Left kidney (tissue), 2 donors: ENCODE results near the gene FBXW8. TPM values are rescaled to one million over a fixed set of nuclear protein-coding genes. Genes with fewer than 3 reads are reported as not detected.

Source experiments
- DNase-seq: peaks from one replicate; pipeline ENCODE4 v3.0.0-alpha.2; 2013
- polyA plus RNA-seq: library from polyadenylated mRNA; unstranded; fragments of 120-200 nt; gene quantifications from one replicate; pipeline ENCODE4 v1.2.1, GENCODE V29; 2013; ENCODE audit not compliant: insufficient read length

FBXW8 gene
- polyA plus RNA-seq, 1 donor, result 23.8 TPM

DNA sequence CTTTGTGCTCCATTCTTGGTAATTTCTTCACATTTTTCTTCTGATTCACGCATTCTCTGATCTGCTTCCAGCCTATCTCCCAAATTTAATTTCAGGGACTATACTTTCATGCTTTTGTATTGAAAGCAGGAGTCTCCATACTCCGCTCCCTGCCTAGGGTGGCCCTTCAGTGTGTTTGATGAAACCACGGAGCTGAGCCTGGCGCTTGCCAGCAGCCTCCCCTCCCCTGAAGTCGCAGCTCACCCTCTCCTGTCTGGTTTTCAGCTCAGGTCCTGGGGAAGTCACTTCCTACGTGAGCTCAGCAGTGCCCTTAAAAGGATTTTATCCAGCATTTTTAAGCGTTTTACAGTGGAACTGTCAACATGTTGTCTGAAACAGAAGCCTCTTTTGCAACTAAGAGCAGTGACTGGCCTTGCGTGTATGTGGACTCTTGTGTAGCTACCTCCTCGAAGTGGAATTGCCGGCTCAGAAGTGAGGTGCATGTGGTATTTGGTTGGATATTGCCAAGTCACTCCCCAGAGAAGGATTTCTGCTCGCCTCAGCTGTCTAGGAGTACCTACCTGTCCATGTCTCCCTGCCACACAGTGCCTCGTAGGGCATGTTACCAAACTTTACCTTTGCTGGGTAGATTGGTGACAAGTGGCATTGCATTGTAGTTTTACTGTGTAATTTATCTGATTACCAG lies 109.9 kb downstream of the FBXW8 start:
- DNase-seq, result no peak

DNA sequence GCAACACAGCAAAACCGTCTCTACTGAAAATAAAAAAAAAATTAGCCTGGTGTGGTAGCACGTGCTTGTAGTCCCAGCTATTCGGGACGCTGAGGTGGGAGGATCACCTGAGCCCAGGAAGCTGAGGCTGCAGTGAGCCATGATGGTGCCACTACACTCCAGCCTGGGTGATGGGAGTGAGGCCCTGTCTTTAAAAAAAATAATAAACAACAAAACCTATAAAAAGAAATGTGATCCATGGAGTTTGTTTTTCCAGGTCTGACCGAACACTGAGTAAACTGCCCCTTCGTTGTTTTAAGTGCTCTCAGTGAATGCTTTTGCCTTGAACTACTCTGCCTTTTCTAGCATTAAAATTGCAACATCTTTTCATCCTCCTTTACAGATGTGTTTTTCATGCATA lies 111.7 kb downstream of the FBXW8 start:
- no peak for DNase-seq

DNA sequence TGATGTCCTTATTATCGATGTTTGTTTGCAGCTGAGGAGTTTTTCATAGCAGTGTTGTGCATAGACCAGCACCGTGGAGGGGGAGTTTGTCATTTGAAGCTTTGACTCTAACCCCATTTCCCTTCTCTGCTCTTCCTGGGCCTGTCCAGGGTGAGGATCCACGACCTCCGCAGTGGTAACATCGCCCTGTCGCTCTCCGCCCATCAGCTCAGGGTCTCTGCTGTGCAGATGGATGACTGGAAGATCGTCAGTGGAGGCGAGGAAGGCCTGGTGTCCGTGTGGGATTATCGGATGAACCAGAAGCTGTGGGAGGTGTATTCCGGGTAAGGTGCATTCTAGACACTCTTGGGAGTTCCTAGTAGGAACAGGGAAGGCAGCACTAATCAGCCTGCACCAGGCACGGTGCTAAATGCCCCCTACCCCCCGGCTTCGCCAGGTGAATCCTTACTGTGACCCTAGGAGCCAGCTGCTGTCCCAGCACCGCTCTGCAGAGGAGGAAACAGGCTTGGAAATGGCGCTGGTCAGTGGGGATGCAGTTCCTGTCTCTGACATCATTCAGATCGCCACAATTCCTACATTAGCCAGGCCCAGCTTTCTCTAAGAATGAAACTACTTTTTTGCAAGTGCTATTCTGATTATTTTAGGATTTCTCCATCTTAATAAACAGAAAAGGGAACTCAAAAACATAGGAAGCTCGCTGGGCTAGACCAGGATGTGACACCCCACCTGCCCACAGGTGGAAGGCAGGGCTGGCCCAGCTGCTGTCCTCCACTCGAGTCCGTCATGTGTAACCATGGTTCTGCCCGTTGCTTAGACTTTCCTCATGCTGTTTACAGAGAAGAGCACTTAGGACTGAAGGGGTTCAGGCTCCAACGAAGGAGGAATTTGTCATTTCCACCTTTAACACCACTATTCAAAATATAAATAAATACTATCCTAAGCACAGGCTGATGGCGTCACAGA lies 113.5 kb downstream of the FBXW8 start:
- no peak for DNase-seq

DNA sequence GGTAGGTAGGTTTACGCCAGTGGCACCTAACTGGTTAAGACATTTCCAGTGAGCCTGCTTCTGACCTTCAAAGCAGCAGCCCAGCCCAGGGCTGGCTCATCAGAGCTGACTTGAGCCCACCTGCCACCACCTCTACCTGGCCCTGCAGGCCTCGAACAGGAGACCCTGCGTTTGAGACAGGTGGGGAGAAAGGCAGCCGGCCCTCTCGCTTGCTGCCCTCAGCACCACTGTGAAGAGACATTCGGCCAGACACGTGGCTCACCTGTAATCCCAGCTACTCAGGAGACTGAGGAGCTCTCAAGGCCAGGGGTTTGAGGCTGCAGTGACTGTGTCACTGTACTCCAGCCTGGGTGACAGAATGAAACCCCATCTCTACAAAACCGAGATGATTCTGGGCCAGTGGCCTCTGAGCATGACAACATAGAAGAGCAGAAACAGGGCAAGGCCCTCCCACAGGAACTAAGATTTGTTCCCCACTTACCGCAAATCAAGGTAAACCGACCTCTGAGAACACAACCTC lies 114.3 kb downstream of the FBXW8 start:
- DNase-seq, result no peak

DNA sequence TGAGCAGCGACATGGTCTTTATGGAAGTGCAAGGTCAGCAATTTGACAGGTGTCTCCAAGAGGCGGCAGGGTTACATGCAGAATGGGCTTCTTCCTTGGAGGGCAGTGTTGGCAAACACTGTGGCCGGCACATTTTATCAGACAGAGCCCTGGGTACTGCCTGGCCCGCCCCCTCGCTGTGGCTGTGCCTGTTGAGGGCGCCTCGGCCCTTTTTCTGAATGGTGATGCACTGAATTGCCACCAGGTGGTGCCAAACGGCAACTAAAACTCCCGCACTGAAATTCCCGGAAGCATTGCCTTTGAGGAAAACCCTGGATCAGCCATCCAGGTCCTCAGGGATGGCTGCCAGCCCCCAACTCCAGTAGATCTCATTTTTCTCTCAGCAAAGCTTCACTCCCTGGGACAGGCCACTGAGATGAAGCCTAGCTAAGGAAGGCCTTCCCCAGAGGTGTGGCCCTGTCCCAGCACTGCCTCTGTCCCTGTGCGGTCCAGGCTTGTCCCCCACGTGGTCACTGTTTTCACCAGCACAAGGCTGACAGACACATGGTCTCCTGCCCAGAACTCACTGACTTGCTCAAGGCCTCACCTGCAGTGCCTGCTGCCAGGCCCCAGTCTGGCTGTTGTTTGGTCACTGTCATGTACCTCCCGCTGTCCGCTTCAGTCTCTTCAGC lies 114.9 kb downstream of the FBXW8 start:
- DNase-seq, result peak; percentile 69

DNA sequence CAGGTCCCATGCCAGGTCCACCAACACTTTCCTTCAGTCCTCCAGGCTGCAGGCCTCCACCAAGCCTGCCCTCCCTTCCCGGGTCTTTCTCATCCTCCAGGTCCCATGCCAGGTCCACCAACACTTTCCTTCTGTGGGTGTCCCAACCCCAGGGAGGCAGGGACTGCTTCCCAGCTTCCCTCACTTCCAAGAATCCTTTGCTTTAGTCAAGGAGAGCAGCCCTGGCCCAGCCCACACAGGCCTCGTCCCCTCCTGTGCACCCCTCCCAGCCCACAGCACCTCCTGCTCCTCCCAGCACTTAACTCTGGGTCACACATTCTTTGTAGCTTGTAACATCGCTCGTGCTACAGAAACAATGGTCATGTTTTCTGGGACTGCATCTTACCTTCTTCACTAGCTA lies 115.6 kb downstream of the FBXW8 start:
- no peak for DNase-seq

DNA sequence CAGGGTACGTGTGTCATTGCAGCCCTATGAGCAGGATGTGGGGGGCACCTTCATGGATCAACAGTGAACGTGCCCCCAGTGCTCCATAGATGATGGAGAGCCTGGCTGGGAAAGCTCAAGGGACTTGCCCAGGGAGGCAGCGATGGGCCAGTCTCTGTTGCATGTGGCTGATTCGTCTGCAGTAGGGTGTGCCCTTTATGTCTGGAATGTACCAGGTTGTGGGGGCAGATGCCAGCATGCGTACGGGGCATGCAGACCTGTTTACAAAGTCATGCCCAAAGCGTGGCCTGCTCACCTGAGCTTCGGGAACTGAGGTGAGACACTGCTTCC lies 116.1 kb downstream of the FBXW8 start:
- no peak for DNase-seq

DNA sequence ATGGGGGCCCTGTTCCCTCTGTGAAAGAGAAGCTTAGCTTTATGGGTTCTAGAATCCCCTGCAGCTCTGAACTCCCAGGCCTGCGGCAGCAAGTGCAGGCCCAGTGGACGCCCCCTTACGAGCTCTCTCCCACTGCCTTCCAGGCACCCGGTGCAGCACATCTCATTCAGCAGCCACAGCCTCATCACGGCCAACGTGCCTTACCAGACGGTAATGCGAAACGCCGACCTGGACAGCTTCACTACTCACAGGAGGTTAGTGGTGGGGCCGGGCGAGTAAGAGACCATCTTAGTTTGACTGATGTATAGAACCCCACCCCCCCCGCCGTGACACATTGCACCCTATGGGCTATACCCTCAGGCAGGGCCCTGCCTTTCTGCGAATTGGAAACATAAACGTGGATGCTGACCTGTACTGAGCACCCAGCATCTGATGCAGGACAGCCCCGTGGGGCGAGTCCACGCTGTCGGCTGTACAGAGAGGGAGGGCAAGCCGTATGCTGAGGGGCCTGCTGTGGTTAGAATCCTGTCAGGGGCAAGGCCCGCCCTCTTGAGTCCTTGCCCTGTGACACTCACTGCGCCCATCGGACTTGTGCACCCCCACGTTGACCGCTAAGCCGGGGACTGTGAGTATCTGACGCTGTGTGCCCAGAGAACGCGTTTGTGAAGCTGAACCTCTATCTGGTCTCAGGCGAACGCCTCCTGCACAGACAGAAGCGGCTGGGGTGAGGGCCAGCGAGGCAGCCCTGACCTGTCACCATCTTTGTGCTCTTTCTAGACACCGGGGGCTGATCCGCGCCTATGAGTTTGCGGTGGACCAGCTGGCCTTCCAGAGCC lies 116.7 kb downstream of the FBXW8 start:
- no peak for DNase-seq

DNA sequence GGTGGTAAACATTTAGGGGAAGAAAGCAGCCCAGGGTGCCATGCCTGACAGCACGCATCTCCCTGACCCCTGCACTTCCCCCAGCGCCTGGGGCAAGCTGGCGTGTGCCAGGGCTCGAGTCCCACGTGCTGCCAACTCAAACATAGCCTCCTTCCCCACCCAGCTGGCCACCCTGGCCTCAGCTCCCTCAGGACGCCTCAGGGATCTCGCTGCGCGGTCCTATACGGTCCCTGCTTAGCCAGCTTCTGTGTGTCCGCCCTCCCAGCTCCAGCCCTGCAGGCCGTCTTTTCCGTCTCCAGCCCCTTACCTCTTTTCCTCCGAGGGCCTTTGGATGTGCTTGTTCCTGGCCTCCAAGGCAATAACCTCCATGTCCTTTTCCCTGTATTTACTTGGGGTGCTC lies 117.5 kb downstream of the FBXW8 start:
- DNase-seq, result no peak

DNA sequence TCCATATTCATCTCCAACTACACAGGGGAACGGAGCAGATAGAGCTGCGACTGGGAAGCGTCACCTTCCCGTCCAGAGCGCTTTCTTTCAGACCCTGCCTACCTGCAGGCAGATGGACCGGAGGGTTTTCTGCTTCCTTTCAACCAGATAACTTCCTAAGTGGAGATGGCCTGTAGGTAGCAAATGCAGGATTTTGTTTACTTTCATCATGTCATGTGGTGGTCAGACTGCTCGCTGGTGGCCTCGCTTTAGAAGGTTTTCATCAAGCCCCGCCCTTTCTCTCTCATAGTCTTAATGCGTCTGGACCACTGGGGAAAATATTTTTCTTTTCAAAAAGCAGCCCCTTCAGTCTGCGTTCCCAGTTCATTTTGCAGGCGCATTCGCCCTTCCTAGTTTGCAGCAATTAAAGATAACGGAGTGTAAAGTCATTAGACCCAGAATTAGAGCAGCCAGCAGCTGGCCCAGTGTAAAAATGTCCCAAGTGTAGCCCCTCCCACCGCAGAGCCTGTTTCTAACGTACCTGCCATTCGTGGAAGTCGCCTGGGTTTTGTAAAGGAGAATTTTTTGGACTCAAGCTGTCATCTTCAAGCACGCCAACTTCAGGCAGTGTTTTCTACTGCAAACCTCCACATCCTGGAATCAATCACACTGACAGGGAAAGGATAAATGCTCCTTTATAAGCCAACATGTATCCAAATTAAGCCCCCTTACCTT lies 119.6 kb downstream of the FBXW8 start:
- DNase-seq, result no peak

DNA sequence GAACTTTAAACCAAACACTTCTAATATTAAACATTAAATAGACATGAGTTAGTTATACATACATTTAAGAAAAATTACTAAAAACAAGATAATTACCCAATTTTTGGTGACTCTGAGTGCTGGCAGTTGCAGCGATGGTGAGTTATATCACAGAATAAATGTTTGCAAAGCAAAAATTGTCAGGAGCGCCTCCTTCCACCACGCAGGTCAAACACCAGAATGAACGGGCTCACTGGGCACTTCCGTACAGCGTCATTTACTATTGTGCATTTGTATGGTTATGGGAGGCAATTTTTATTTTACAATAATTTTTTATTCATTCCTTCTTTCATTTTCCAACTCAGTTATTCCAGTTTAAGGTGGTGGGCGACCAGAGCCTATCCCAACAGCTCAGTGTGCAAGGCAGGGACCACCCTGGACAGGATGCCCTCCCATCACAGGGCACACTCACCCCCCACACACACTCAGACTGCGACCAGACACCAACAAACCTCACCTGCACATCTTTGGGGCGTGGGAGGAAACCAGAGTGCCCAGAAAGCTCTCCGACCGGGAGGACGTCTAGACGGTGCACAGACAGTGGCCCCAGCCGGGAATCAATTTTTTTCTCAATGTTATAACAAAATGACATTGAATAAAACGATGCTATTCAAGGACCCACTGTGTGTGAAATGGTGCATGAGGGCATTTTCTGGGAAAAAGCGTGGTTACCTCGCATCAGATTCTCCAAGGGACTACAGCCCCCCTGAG lies 121.3 kb downstream of the FBXW8 start:
- DNase-seq, result no peak

DNA sequence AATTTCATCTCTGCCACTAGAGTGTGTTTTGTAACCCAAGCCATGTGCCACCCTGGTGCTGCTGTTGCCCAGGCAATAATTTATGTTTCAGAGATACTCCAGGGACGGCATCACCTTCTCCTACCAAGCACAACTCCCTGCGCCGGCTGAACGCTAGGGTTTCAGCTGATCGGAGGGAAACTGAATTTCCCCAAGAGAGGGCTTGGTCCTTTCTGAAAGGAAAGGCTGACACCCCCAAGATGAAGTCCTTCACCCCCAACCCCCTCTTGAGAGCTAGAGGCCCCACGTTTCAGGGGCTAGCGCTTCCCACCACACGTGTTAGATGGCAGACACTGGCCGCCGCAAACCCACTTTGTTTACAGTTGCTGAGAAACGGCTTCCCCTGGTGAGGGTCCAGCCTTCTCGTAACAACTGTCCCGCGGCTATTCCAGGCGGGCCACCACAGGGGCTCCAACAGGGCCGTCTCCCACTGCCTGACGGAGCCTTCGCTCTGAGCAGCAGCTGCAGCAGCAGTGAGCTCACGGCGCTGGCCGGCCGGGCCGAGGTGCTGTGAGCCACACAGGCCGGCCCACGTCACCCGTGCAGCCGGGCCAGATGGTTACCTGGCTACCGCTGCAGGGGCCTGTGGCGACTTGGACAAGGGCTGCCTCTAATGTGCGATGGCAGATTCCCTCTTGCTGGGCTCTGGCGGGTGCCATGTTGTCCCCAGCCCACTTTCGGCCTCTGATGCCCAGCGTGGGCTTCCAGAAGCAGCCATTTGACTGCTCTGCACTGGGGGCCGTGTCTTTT lies 122.0 kb downstream of the FBXW8 start:
- peak; percentile 52 for DNase-seq

DNA sequence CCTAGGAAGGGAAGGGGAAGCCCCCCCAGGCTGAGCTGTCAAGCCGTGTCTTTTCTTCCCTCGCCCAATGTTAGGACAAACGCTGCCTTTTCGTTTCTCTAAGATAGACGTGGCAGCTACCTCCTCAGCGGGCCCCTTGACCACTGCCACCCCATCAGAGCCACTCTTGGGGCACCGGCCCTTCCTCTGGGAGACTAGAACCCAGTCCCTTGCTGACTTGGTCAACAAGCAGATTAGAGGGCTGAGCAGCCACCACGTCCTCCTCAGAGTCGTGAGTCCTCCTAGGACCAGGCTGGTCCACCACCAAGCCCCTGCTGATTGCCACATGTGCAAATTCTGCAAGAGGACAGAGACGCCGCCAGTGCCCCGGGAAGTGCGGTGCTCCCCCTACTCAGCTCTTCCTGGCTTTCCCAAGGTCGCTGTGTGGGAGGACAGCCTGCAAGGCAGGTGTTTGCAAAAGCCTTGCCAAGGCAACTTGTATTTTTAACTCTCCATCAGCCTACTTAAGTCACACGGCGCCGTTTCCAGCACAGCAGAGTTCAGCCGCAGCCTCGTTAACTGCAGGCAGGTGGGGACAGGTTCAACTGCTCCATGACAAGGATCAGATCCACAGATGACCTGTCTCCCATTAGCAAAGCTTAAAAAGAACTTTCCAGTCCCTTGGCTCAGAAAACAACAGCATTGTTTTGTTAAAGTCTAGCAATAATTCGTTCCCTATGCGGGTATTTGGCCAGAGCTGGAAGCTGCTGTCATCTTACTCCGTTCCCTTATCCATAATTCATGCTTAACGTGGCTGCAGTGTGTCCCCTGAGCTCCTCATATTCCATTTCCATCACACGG lies 122.9 kb downstream of the FBXW8 start:
- no peak for DNase-seq

DNA sequence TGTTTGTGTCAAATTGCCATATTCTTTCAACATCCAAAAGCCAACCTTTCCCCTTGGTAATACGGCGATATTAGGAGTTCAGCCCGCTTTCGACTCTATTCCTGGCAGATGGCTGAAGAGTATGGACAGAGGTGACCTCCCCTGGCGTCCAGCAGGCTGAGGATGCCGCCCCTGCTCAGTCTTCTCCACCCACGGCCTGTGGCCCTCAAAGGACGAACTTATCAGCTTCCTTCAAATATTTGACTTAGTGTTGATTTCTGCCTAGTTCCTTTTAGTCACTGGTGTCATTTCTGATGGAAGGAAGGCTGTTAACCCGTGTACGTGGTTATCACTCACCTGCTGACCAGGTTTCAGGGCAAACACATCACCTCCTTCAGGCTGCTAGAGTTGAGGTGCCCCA lies 123.5 kb downstream of the FBXW8 start:
- DNase-seq, result no peak

DNA sequence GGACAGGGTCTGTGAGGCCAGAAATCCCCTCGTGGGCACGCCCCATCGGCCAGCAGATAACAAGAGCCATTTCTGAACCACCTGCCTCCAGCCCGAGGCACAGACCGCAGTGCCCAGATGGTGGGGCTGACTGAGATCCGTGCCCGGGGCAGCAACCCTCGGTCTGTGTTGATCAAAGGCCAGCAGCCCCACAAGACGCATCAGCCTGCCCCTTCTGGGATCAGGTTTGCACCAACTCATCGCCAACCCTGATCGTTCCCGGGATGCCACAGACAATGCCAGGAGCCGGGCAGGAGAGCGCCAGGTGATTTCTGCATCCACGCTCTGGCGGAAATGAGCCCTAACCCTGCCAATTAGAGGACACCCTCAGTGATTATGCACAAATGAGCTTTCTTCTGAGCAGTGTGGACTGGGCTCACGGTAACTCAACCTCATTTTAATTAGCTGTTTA lies 124.0 kb downstream of the FBXW8 start:
- no peak for DNase-seq

DNA sequence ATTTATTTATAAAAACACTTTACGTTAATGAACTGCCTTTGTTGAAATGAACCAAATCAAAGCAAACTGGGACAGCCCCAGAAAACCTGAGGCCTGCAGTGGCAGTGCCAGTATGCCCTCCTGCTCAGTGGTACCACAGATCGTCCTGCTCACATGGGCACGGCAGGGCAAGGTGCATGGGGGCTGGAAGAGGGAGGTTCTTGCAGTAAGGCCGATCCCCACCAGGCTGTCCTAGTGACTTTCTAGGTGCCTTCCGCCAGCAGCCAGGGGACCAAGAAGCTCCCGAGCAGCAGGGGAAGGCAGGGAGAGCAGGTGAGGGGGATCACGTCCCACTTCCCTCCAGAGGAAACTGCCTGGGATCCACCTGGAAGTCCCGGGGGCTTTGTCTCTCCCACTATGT lies 124.5 kb downstream of the FBXW8 start:
- DNase-seq, result no peak

DNA sequence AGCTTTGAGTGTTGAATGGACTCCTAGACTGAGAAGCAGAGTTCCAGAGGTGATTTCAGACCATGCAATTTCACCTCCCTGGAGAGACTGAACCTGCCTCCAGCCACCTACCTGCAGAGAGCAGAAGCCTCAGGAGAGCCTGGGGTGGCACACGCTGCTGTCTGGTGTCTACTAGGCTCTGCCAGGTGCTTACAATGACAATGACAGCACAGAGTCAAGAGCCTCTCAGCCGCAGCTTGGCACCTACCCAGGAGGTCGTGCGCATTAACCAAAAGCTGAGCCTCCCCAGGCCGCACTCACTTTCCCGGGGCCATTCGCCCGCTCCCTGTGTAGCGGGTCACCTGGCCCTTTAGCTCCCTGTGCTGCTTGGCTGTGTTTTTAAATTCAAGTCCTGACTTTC lies 125.3 kb downstream of the FBXW8 start:
- DNase-seq, result no peak

DNA sequence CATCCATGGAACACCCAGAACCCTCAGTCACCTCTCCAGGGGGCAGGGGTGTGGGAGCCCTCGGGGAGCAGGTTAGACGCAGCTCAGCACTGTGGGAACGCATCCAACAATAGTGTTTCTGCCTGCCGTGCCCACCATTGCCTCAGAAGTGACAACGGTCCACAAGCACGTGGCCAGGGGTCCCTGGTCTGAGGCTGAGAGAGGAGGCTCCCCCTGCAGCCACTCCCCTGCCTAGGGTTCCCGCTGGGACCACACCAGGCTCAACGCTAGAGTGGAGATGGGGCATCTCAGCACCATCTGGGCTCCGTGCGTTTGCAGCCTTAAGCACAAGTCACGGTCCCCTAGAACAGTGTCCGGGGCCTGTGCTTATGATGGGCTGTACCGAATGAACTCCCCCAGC lies 125.8 kb downstream of the FBXW8 start:
- DNase-seq, result no peak
